Fibroblast of villous mesenchyme (primary cell): Measurements from ENCODE around the gene CREB5. TPM values are rescaled to one million over a fixed set of nuclear protein-coding genes. Genes with fewer than 3 reads are reported as not detected.

ENCODE experiments used
- DNase-seq: peaks from one replicate; pipeline ENCODE4 v3.0.0-alpha.2; 2010; ENCODE audit warnings: low read depth
- H3K4me3 ChIP-seq: 2 replicates; pipeline ENCODE4 v1.5.1; 2011; ENCODE audit warnings: low read depth, mild to moderate bottlenecking, low read length
- total RNA-seq: library from RNA; depleted of rRNA; stranded (reverse); fragments of >200 nt; gene quantifications from 2 replicates; pipeline ENCODE4 v1.2.3, GENCODE V29; 2012
- TF ChIP-seq, protein P1 (sequence below): IDR thresholded peaks from 2 replicates; pipeline ENCODE4 v1.5.1; 2012; ENCODE audit warnings: low read depth, mild to moderate bottlenecking, low read length; ENCODE audit not compliant: insufficient read depth

The CREB5 gene
- total RNA-seq, 1 donor, result 6.0 TPM

DNA sequence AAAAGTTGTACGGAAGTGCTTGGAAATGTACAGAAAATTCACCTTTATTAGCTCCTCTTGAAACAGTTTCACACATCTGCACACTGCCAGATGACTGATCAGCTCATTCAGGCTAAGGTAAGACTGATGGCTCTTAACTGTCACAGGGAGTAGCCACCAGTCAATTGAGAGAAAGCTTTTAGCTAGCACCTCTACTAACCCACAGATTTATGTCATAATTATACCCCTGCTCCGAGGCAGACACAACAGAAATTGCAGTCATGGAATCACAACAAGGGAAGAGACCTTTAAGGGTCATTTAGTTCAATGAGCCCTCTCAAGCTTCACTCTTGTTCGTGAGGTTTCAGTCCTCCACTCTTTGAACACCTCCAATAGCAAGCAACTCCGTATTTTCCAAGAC, 310.4 kb downstream of the CREB5 start:
- H3K4me3 ChIP-seq, result no peak overlapping the region
- TF ChIP-seq, protein P1, sequence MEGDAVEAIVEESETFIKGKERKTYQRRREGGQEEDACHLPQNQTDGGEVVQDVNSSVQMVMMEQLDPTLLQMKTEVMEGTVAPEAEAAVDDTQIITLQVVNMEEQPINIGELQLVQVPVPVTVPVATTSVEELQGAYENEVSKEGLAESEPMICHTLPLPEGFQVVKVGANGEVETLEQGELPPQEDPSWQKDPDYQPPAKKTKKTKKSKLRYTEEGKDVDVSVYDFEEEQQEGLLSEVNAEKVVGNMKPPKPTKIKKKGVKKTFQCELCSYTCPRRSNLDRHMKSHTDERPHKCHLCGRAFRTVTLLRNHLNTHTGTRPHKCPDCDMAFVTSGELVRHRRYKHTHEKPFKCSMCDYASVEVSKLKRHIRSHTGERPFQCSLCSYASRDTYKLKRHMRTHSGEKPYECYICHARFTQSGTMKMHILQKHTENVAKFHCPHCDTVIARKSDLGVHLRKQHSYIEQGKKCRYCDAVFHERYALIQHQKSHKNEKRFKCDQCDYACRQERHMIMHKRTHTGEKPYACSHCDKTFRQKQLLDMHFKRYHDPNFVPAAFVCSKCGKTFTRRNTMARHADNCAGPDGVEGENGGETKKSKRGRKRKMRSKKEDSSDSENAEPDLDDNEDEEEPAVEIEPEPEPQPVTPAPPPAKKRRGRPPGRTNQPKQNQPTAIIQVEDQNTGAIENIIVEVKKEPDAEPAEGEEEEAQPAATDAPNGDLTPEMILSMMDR, result no peak
- DNase-seq, result no peak

DNA sequence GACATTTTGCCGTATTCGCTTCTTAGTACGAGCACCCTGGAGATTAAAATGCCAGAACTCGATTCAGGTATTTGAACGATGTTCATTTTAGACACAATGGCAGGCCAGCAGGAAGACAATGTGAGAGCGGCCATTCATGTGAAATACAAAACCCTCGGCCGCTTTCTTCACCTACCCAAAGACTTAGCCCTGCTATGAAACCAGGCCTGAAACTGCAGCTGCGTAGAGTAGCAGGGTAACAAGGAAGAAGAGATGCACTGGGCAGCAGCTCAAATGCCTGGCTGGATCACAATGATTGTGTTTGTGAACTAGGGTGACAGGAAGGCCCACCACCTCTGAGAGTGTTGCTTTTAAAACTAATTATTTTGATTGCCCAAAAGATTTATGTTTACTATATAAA, 311.0 kb downstream of the CREB5 start:
- no peak for DNase-seq
- TF ChIP-seq, protein P1, result no peak
- no peak overlapping the region for H3K4me3 ChIP-seq

DNA sequence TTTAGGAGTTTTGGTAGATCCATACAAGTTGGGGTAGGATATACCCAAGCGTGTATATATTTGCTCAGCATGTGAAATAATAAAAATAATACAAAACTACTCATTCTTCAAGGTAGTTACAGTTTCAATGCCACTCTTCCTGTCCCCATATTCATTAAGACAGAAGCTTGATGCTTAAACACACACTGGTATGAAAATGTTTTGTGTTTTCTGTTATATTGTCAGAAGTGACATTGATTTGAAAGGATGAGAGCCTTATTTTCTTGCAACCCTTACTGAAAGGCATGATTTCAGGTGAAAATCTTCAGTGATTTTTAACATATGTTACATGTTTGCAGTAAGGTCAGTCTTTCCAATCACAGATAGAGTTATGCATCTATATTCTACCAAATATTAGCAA, 312.2 kb downstream of the CREB5 start:
- H3K4me3 ChIP-seq, result no peak overlapping the region
- TF ChIP-seq, protein P1, result no peak
- no peak for DNase-seq

DNA sequence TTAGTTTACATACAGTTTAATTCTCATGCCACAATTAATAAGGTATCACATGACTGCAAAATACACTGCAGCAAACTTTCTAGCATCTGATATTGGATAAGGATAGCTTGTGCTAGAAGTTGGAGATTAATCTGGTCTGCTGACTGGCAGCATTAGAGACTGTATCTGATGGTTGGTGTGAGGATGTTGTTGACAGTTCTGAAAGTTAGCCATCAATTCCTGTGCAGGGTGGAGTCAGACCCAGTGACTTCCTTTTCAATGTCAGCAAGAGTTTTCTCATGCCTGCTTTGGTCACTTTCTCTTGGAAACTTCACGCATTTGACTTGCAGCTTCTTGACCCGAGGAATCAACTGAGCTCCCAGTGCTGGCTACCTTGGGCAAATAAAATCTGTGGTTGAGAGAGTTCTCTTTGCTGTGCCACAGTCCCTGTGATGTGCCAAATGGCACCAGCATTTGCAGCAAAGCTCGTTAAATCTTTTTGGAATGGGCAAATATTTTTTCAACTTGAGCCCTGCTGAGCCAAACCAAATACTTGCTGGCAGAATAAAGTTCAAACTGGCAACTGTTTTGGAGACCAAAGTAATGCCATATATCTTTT, 312.8 kb downstream of the CREB5 start:
- TF ChIP-seq, protein P1, result no peak
- DNase-seq, result no peak

GRCh38 chr7:28725911-28726310, 313.6 kb downstream of the CREB5 start:
- DNase-seq, result no peak
- H3K4me3 ChIP-seq, result no peak overlapping the region
- TF ChIP-seq, protein P1, result no peak

More for the DNA sequence above, 312.8 kb downstream of the CREB5 start:
- H3K4me3 ChIP-seq, result no peak overlapping the region

DNA sequence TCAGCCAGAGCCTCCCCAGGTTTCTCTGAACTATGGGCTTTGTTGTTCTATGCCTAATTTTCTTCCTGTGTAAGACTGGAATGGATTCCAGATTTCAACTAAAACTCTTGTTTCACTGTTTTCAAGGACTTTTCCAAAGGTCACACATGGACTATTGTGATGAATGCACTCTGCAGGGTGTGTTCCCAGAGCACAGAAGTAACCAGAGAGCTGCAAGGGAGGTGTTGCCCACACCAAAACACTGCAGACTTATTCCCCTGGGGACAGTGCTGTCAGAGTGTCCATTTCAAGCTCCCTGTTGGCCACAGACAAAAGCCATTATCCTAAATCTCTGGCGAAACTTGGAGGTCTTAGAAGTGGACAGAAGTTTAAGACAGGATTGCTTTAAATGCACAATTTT, 314.2 kb downstream of the CREB5 start:
- TF ChIP-seq, protein P1, result no peak
- no peak overlapping the region for H3K4me3 ChIP-seq
- DNase-seq, result no peak

DNA sequence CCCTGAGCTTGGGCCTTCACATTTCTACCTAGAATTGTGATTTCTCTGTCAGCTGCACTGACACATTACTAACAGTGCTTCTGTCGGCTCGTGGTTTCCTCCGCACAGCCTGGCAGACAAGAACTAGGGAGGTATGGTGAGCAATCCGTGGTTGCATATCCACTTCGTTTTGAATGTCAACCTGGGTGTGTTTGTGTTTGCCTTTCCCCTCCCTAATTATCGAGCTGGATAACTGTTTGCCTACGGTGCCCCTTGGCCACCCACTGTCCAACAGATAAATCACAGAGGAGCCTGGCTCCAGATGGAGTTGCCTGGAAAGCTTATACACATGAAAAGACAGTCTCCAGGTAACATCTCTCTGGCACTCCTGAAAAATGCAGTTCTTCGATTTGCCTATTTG, 317.0 kb downstream of the CREB5 start:
- no peak for DNase-seq
- H3K4me3 ChIP-seq, result no peak overlapping the region
- TF ChIP-seq, protein P1, result no peak
